WTC11 (cell line): Measurements from ENCODE around the gene OTOS.

Source experiments
- TF ChIP-seq, protein P1 (sequence below): sonication (generic); formaldehyde crosslinking; IDR thresholded peaks from 2 replicates; pipeline ENCODE4 v1.8.0; 2023; ENCODE audit warnings: missing genetic modification reagents
- TF ChIP-seq, protein P2 (sequence below): fragments of 250-450 bp; sonication (Bioruptor Pico); IDR thresholded peaks from 2 replicates; pipeline ENCODE4 v1.9.0; 2021; ENCODE audit warnings: mild to moderate bottlenecking, borderline replicate concordance
- TF ChIP-seq, protein P3 (sequence below): sonication (generic); formaldehyde crosslinking; IDR thresholded peaks from 2 replicates; pipeline ENCODE4 v1.8.0; 2022; ENCODE audit warnings: missing genetic modification reagents
- TF ChIP-seq, protein P4 (sequence below): fragments of 200-600 bp; IDR thresholded peaks from 2 replicates; pipeline ENCODE4 v1.8.0; 2022; ENCODE audit warnings: antibody characterized with exemption
- TF ChIP-seq, protein P5 (sequence below): sonication (generic); formaldehyde crosslinking; IDR thresholded peaks from 2 replicates; pipeline ENCODE4 v1.8.1; 2023; ENCODE audit warnings: mild to moderate bottlenecking, missing genetic modification reagents, borderline replicate concordance
- TF ChIP-seq, protein P6 (sequence below): sonication (generic); formaldehyde crosslinking; IDR thresholded peaks from 2 replicates; pipeline ENCODE4 v1.8.0; 2022; ENCODE audit warnings: mild to moderate bottlenecking, missing genetic modification reagents

DNA sequence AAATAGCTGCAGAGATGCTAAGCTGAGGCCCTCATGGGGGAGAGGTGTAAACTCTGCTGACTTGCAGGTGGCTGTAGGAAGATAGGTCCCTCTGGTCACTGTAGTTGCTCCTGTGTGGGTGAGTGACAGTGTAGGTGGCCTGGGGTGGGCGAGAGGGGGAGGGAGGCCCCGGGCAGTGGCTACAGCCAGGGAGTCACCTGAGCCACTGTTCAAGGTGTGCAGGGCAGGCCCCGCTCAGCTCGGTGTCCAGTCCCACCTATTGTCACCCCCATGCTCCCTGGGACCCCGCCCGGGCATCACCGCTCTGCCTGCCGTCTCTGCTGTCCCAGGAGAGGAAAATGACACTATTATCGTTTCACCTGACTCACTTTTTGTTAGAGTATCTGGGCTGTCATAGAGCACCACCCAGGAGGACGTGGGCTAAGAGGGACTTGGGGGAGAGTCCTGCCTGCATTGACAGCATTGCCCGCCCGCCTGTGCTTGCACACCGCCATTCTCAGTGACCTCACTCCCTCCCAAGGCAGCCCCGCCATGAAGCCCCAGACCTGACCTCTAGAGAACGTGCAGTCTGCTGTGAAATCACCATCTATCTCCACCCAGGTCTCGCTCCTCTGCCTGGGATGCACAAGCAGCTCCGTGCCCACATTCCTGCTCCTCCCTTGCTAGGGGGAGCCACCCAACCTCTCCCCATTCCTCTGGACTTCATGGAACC lies 33.5 kb downstream of the OTOS start:
- TF ChIP-seq, protein P1, sequence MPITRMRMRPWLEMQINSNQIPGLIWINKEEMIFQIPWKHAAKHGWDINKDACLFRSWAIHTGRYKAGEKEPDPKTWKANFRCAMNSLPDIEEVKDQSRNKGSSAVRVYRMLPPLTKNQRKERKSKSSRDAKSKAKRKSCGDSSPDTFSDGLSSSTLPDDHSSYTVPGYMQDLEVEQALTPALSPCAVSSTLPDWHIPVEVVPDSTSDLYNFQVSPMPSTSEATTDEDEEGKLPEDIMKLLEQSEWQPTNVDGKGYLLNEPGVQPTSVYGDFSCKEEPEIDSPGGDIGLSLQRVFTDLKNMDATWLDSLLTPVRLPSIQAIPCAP (CRISPR knock-in tag): no peak
- TF ChIP-seq, protein P2, sequence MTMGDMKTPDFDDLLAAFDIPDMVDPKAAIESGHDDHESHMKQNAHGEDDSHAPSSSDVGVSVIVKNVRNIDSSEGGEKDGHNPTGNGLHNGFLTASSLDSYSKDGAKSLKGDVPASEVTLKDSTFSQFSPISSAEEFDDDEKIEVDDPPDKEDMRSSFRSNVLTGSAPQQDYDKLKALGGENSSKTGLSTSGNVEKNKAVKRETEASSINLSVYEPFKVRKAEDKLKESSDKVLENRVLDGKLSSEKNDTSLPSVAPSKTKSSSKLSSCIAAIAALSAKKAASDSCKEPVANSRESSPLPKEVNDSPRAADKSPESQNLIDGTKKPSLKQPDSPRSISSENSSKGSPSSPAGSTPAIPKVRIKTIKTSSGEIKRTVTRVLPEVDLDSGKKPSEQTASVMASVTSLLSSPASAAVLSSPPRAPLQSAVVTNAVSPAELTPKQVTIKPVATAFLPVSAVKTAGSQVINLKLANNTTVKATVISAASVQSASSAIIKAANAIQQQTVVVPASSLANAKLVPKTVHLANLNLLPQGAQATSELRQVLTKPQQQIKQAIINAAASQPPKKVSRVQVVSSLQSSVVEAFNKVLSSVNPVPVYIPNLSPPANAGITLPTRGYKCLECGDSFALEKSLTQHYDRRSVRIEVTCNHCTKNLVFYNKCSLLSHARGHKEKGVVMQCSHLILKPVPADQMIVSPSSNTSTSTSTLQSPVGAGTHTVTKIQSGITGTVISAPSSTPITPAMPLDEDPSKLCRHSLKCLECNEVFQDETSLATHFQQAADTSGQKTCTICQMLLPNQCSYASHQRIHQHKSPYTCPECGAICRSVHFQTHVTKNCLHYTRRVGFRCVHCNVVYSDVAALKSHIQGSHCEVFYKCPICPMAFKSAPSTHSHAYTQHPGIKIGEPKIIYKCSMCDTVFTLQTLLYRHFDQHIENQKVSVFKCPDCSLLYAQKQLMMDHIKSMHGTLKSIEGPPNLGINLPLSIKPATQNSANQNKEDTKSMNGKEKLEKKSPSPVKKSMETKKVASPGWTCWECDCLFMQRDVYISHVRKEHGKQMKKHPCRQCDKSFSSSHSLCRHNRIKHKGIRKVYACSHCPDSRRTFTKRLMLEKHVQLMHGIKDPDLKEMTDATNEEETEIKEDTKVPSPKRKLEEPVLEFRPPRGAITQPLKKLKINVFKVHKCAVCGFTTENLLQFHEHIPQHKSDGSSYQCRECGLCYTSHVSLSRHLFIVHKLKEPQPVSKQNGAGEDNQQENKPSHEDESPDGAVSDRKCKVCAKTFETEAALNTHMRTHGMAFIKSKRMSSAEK (CRISPR knock-in tag): no peak
- TF ChIP-seq, protein P3, sequence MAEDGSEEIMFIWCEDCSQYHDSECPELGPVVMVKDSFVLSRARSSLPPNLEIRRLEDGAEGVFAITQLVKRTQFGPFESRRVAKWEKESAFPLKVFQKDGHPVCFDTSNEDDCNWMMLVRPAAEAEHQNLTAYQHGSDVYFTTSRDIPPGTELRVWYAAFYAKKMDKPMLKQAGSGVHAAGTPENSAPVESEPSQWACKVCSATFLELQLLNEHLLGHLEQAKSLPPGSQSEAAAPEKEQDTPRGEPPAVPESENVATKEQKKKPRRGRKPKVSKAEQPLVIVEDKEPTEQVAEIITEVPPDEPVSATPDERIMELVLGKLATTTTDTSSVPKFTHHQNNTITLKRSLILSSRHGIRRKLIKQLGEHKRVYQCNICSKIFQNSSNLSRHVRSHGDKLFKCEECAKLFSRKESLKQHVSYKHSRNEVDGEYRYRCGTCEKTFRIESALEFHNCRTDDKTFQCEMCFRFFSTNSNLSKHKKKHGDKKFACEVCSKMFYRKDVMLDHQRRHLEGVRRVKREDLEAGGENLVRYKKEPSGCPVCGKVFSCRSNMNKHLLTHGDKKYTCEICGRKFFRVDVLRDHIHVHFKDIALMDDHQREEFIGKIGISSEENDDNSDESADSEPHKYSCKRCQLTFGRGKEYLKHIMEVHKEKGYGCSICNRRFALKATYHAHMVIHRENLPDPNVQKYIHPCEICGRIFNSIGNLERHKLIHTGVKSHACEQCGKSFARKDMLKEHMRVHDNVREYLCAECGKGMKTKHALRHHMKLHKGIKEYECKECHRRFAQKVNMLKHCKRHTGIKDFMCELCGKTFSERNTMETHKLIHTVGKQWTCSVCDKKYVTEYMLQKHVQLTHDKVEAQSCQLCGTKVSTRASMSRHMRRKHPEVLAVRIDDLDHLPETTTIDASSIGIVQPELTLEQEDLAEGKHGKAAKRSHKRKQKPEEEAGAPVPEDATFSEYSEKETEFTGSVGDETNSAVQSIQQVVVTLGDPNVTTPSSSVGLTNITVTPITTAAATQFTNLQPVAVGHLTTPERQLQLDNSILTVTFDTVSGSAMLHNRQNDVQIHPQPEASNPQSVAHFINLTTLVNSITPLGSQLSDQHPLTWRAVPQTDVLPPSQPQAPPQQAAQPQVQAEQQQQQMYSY (CRISPR knock-in tag): no peak
- TF ChIP-seq, protein P4, sequence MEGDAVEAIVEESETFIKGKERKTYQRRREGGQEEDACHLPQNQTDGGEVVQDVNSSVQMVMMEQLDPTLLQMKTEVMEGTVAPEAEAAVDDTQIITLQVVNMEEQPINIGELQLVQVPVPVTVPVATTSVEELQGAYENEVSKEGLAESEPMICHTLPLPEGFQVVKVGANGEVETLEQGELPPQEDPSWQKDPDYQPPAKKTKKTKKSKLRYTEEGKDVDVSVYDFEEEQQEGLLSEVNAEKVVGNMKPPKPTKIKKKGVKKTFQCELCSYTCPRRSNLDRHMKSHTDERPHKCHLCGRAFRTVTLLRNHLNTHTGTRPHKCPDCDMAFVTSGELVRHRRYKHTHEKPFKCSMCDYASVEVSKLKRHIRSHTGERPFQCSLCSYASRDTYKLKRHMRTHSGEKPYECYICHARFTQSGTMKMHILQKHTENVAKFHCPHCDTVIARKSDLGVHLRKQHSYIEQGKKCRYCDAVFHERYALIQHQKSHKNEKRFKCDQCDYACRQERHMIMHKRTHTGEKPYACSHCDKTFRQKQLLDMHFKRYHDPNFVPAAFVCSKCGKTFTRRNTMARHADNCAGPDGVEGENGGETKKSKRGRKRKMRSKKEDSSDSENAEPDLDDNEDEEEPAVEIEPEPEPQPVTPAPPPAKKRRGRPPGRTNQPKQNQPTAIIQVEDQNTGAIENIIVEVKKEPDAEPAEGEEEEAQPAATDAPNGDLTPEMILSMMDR: no peak
- TF ChIP-seq, protein P5, sequence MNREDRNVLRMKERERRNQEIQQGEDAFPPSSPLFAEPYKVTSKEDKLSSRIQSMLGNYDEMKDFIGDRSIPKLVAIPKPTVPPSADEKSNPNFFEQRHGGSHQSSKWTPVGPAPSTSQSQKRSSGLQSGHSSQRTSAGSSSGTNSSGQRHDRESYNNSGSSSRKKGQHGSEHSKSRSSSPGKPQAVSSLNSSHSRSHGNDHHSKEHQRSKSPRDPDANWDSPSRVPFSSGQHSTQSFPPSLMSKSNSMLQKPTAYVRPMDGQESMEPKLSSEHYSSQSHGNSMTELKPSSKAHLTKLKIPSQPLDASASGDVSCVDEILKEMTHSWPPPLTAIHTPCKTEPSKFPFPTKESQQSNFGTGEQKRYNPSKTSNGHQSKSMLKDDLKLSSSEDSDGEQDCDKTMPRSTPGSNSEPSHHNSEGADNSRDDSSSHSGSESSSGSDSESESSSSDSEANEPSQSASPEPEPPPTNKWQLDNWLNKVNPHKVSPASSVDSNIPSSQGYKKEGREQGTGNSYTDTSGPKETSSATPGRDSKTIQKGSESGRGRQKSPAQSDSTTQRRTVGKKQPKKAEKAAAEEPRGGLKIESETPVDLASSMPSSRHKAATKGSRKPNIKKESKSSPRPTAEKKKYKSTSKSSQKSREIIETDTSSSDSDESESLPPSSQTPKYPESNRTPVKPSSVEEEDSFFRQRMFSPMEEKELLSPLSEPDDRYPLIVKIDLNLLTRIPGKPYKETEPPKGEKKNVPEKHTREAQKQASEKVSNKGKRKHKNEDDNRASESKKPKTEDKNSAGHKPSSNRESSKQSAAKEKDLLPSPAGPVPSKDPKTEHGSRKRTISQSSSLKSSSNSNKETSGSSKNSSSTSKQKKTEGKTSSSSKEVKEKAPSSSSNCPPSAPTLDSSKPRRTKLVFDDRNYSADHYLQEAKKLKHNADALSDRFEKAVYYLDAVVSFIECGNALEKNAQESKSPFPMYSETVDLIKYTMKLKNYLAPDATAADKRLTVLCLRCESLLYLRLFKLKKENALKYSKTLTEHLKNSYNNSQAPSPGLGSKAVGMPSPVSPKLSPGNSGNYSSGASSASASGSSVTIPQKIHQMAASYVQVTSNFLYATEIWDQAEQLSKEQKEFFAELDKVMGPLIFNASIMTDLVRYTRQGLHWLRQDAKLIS (CRISPR knock-in tag): no peak
- TF ChIP-seq, protein P6, sequence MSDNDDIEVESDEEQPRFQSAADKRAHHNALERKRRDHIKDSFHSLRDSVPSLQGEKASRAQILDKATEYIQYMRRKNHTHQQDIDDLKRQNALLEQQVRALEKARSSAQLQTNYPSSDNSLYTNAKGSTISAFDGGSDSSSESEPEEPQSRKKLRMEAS (CRISPR knock-in tag): no peak
